IPS DF 6.9 (cell line): ENCODE measurements around the gene AOAH.

Experiments used
- DNase-seq: peaks from one replicate; pipeline ENCODE4 v3.0.0-alpha.2; 2013; ENCODE audit warnings: low read depth, low spot score
- H3K27ac ChIP-seq: one replicate; pipeline ENCODE4 v1.5.1; 2013; ENCODE audit warnings: low read length, control low read depth
- H3K27me3 ChIP-seq: 2 replicates; pipeline ENCODE4 v1.6.1; 2013; ENCODE audit warnings: mild to moderate bottlenecking, low read length; ENCODE audit not compliant: control insufficient read depth, insufficient read depth
- H3K36me3 ChIP-seq: 2 replicates; pipeline ENCODE4 v1.6.1; 2013; ENCODE audit warnings: low read length; ENCODE audit not compliant: control insufficient read depth, insufficient read depth
- H3K4me1 ChIP-seq: 2 replicates; pipeline ENCODE4 v1.6.1; 2013; ENCODE audit warnings: low read length; ENCODE audit not compliant: control insufficient read depth, insufficient read depth
- H3K4me3 ChIP-seq: 2 replicates; pipeline ENCODE4 v1.5.1; 2013; ENCODE audit warnings: mild to moderate bottlenecking, low read length
- H3K9me3 ChIP-seq: 2 replicates; pipeline ENCODE4 v1.6.1; 2013; ENCODE audit warnings: low read length, inconsistent platforms; ENCODE audit not compliant: control insufficient read depth, insufficient read depth
- WGBS: extraction: QIAGEN DNeasy Blood & Tissue Kit; methylation state at CpG from one replicate; pipeline ENCODE4 v1.1.7; 2013; ENCODE audit warnings: mixed read lengths, missing lambda C conversion rate; ENCODE audit not compliant: insufficient read length, insufficient coverage; 5-methylcytosine and 5-hydroxymethylcytosine counted together

Gene AOAH

DNA sequence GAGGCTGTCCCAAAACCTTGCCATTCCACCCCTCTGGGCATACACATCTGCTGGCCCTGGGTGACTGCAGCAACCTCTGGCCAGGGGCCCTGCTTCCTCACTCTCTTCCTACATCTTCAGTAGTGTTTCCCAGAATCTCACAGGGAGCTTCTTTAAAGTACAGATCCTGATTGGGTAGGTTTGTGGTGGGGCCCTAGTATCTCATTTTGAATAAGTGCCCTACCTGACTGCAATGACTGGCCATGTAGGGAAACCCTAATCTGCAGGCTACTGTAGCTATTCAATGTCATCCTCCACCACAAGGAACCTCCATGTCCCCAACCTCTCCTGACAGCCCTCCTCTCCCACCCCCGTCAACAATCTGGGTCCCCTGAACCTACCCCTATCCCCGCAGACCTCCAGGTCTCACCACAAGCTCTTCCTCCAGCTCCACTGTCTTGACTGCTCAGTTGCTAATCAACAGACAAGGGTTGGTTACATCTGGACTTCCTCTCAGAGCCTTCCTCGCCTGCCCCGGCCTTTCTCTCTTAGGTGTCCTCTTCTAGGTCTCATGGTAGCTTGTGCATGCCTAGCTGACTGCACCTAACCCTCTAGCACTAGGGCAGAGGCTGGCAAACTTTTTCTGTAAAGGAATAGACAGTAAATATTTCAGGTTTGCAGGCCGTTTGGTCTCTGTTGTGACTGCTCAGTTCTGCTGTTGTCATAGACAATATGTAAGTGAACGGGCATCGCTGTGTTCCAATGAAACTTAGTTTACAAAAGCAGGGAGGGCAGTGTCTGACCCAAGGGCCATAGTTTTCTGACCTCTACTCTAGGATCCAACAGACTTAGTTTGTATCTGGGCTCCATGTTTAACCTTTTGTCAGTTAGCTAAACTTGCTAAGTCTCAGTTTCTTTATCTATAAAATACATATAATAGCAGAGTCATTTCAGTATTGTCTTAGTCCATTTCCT, 121.1 kb downstream of the AOAH start:
- Histone ChIP-seq H3K36me3 (no peaks in the 10 kb centered on the region), H3K27me3 (no peaks in the 10 kb centered on the region), H3K27ac (no peak overlapping the region), H3K9me3 (no peaks in the 10 kb centered on the region), H3K4me1 (no peaks in the 10 kb centered on the region), H3K4me3 (no peak overlapping the region)
- no peak for DNase-seq
- WGBS, result no CpG with 5 or more reads among the region's 7 CpGs

DNA sequence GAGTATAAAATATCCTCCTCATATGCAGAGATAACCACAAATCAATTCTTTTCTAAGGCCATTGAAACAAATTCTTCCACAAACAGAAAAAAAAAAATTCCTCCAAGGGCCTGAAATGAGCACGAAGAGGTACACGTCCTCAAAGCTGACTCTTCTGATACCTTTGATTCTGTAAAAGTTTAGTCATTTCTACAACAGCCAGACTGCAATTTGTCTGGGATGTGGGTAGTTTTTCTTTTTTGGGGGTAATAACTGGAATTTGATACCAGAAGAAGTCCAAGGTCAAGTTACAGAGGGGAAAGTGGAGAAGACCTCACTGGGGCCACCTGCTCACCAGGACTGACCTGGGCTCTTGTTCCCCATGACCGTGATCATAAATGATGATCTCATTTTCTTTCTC, 121.8 kb downstream of the AOAH start:
- Histone ChIP-seq H3K4me3 (no peak overlapping the region), H3K27me3 (no peaks in the 10 kb centered on the region), H3K4me1 (no peaks in the 10 kb centered on the region), H3K9me3 (no peaks in the 10 kb centered on the region), H3K36me3 (no peaks in the 10 kb centered on the region), H3K27ac (no peak overlapping the region)
- WGBS, result no CpG with 5 or more reads among the region's 3 CpGs
- no peak for DNase-seq

DNA sequence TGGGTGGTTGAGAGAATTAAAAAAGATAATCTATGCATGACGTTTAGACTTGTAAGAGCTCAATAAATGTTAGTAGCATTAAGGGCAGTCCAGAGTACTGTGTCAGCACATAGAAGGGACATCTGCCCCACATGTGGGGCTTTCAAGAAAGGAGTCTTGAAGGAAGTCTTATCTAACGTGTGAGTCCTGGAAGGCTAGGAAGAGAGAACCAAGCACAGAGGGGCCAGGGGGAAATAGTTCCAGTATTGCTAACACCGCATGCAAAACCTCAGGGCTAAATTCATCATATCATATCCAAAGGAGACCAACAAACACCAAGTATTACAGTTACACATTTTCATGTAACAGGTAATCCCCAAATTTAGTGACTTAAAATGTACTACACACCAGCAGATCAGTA, 122.7 kb downstream of the AOAH start:
- Histone ChIP-seq H3K4me3 (no peak overlapping the region), H3K27ac (no peak overlapping the region), H3K36me3 (no peaks in the 10 kb centered on the region), H3K9me3 (no peaks in the 10 kb centered on the region), H3K27me3 (no peaks in the 10 kb centered on the region), H3K4me1 (no peaks in the 10 kb centered on the region)
- no CpG with 5 or more reads among the region's 3 CpGs for WGBS
- DNase-seq, result no peak

DNA sequence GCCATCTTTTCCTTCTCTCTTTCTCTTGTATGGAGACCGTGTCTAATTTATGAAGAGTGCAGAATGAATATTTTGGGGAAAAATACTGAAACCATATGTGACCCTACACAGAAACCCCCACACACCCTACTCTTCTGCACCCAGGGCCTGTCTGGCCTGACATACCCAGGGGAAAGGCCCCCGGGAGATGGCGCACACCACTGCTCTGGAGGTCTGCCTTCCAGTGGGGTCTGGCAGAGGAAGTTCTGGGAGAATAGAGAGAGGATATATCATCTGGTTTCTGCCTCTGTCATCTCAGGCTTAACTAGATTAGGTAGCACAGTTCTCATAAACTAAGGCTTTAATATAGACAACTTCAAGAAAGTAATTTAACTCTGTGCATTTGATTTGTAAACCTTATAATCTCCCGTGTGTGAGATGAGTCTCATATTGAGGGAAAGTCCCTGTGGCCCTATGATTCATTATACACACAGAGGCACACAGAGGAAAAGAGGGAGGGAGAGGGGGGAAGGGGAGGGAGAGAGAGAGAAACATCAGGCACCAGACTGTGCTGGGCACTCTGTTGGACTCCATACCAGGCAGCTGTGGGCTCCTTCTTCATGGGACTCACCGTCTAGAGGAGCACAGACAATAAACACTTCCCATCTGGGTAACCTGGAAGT, 123.3 kb downstream of the AOAH start:
- no peaks in the 10 kb centered on the region for H3K9me3 ChIP-seq
- H3K4me3 ChIP-seq, result no peak overlapping the region
- no peak for DNase-seq
- H3K4me1 ChIP-seq, result no peaks in the 10 kb centered on the region
- no peaks in the 10 kb centered on the region for H3K27me3 ChIP-seq
- H3K27ac ChIP-seq, result no peak overlapping the region
- no CpG with 5 or more reads among the region's 5 CpGs for WGBS
- H3K36me3 ChIP-seq, result no peaks in the 10 kb centered on the region

DNA sequence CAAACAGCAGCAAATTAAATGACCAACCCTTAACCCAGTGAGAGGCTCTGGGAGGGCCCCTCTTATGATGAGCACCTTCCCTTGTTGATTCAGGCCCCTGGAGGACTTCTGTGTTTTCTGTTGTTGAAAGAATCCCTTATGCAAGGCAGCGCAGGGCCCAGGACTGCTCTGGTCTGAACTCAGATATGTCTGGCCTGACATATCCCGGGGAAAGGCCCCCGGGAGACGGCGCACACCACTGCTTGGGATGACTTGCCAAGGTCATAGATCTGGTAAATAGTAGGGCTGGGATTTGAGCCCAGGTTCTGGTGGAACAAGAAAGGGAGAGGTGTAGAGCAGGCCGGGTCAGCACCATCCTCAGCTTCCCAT, 124.0 kb downstream of the AOAH start:
- DNase-seq, result no peak
- no peaks in the 10 kb centered on the region for H3K4me1 ChIP-seq
- WGBS, result no CpG with 5 or more reads among the region's 6 CpGs
- H3K27ac ChIP-seq, result no peak overlapping the region
- no peaks in the 10 kb centered on the region for H3K27me3 ChIP-seq
- no peaks in the 10 kb centered on the region for H3K36me3 ChIP-seq
- H3K4me3 ChIP-seq, result no peak overlapping the region
- H3K9me3 ChIP-seq, result no peaks in the 10 kb centered on the region

- Histone ChIP-seq H3K4me1 (no peaks in the 10 kb centered on the region), H3K4me3 (no peak overlapping the region), H3K27ac (no peak overlapping the region), H3K36me3 (no peaks in the 10 kb centered on the region), H3K9me3 (no peaks in the 10 kb centered on the region), H3K27me3 (no peaks in the 10 kb centered on the region)
- no CpG with 5 or more reads among the region's 10 CpGs for WGBS
- no peak for DNase-seq
Observed at GRCh38 chr7:36599645-36600313, 124.5 kb downstream of the AOAH start.

- no peak overlapping the region for H3K27ac ChIP-seq
- H3K27me3 ChIP-seq, result no peaks in the 10 kb centered on the region
- H3K4me3 ChIP-seq, result no peak overlapping the region
- no peaks in the 10 kb centered on the region for H3K4me1 ChIP-seq
- WGBS, result no CpG with 5 or more reads among the region's 3 CpGs
- no peaks in the 10 kb centered on the region for H3K36me3 ChIP-seq
- no peaks in the 10 kb centered on the region for H3K9me3 ChIP-seq
- no peak for DNase-seq
Observed at GRCh38 chr7:36598054-36598674, 126.1 kb downstream of the AOAH start.

DNA sequence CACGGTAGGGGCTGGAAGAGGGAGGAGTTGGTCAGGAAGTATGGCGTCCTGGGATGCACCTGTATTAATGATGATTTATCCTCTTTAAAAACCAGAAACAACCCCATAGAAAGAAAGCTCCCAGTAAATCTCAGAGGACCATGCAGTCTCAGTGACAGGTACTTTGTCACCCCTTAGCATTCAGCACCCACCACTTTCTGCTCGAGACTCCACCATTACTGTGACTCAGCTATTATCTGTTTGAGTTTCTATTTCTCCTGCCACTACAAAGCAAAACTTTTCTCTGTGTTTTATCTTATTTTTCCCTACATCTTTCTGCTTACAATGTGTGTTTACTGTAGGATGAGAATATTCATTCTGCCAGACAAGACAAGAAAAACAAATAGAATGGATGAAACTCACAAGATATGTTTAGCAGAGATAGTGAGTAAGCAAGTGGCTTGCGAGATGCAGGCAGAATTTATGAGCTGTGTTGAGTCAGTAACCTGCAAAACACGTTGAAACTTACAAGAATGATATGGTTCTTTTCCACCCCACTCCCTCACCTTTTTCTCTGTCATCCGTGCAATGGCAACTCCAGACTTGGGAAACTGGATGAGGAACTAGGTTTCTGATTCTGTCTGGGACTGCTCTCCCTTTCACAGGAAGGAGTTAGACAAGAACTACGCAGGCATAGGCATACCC, 127.1 kb downstream of the AOAH start:
- Histone ChIP-seq H3K27ac (no peak overlapping the region), H3K4me3 (no peak overlapping the region), H3K36me3 (no peaks in the 10 kb centered on the region), H3K9me3 (no peaks in the 10 kb centered on the region), H3K27me3 (no peaks in the 10 kb centered on the region), H3K4me1 (no peaks in the 10 kb centered on the region)
- WGBS, result no CpG with 5 or more reads among the region's 7 CpGs
- DNase-seq, result no peak

GRCh38 chr7:36594445-36594844, 129.8 kb downstream of the AOAH start:
- H3K27me3 ChIP-seq, result no peaks in the 10 kb centered on the region
- DNase-seq, result no peak
- no peaks in the 10 kb centered on the region for H3K36me3 ChIP-seq
- WGBS, result no CpG with 5 or more reads among the region's 2 CpGs
- H3K4me1 ChIP-seq, result no peaks in the 10 kb centered on the region
- no peaks in the 10 kb centered on the region for H3K9me3 ChIP-seq
- H3K4me3 ChIP-seq, result no peak overlapping the region
- H3K27ac ChIP-seq, result no peak overlapping the region

DNA sequence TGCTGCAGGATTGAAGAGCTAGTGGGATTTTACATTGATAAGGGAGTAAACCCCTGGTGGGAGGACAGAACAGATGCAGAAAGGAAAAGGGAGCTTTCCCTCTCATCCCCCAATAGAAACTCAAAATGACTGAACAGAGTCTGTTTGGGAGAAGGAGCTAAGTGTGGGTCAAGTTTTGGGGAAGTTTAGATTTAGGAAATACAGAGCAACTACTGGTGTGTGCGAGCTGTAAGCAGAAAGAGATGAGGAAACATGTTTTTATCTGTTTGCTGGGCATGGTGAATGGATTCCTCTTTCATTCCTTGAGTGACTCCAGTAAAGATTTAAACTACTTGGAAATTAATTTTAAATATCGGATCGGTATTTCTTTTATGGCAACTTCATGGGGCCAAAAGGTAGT, 132.7 kb downstream of the AOAH start:
- no peaks in the 10 kb centered on the region for H3K4me1 ChIP-seq
- no peak for DNase-seq
- H3K4me3 ChIP-seq, result no peak overlapping the region
- no peak overlapping the region for H3K27ac ChIP-seq
- no CpG with 5 or more reads among the region's 3 CpGs for WGBS
- H3K9me3 ChIP-seq, result no peaks in the 10 kb centered on the region
- H3K27me3 ChIP-seq, result no peaks in the 10 kb centered on the region; the same call in 1 of the 2 replicates
- no peaks in the 10 kb centered on the region for H3K36me3 ChIP-seq
